Measurements from ENCODE around the gene CLPTM1. TPM values are rescaled to one million over a fixed set of nuclear protein-coding genes. Genes with fewer than 3 reads are reported as not detected.

CLPTM1 gene
- total RNA-seq, 6 donors from 2014 or later, result 53.4 to 139 (median 99.6) TPM

GRCh38 chr19:44988273-44988672 is 33.1 kb downstream of the CLPTM1 start:
- H3K9me3 ChIP-seq, result no peaks in the 10 kb centered on the region
- TF ChIP-seq POLR2AphosphoS5 (IDR thresholded peaks at IDR 0.05) (no peak), CTCF (IDR thresholded peaks at IDR 0.05) (no peak), EP300 (IDR thresholded peaks at IDR 0.05) (no peak), POLR2A (IDR thresholded peaks at IDR 0.05) (no peak)
- H3K27ac ChIP-seq, result no peak overlapping the region
- no peak for DNase-seq
- no peak overlapping the region for H3K4me3 ChIP-seq
- H3K27me3 ChIP-seq, result no peaks in the 10 kb centered on the region
- peaks cover 11 to 91% (median 75%) of the 10 kb centered on the region in 4 donors for H3K36me3 ChIP-seq
- ATAC-seq (ENCODE audit: low FRiP score in 2 of 2), result no peak
- no peaks in the 10 kb centered on the region for H3K4me1 ChIP-seq
- 91% methylated on average over 9 of the region's 9 CpGs; no CpG with 5 or more reads in 1 of the 2 donors for WGBS, 2 donors

GRCh38 chr19:44988896-44989556 is 33.8 kb downstream of the CLPTM1 start:
- H3K4me3 ChIP-seq, result no peak overlapping the region
- no peaks in the 10 kb centered on the region for H3K9me3 ChIP-seq
- H3K4me1 ChIP-seq, result no peaks in the 10 kb centered on the region
- no peak for TF ChIP-seq POLR2A (IDR thresholded peaks at IDR 0.05)
- TF ChIP-seq CTCF (IDR thresholded peaks at IDR 0.05), result peak; percentile 16 to 64 (median 48)
- no peak overlapping the region for H3K27ac ChIP-seq
- ATAC-seq (ENCODE audit: low FRiP score in 2 of 2) (peak in 1 of 2 donors; percentile 59), DNase-seq (peak in 1 of 2 donors; percentile 54)
- peaks cover 11 to 93% (median 73%) of the 10 kb centered on the region in 4 donors for H3K36me3 ChIP-seq
- 82 to 89% methylated on average over 13 to 14 of the region's 15 CpGs for WGBS, 2 donors
- H3K27me3 ChIP-seq, result no peaks in the 10 kb centered on the region

GRCh38 chr19:44990459-44990858 is 35.3 kb downstream of the CLPTM1 start:
- TF ChIP-seq EP300 (IDR thresholded peaks at IDR 0.05), result no peak
- H3K4me3 ChIP-seq, result no peak overlapping the region
- no peaks in the 10 kb centered on the region for H3K27me3 ChIP-seq
- no peaks in the 10 kb centered on the region for H3K9me3 ChIP-seq
- H3K27ac ChIP-seq, result no peak overlapping the region
- 84 to 93% methylated on average over 10 to 14 of the region's 14 CpGs for WGBS, 2 donors
- no peak for DNase-seq
- no peak for ATAC-seq (ENCODE audit: low FRiP score in 2 of 2)
- H3K4me1 ChIP-seq, result no peaks in the 10 kb centered on the region
- peaks cover 11 to 78% (median 65%) of the 10 kb centered on the region in 4 donors for H3K36me3 ChIP-seq

- no peak overlapping the region for H3K27ac ChIP-seq
- 95 to 96% methylated on average over 7 to 10 of the region's 12 CpGs for WGBS, 2 donors
- H3K4me3 ChIP-seq, result no peak overlapping the region
- DNase-seq (no peak), ATAC-seq (ENCODE audit: low FRiP score in 2 of 2) (no peak)
- H3K9me3 ChIP-seq, result no peaks in the 10 kb centered on the region
- H3K36me3 ChIP-seq, result peaks cover 11 to 73% (median 60%) of the 10 kb centered on the region in 4 donors
- TF ChIP-seq POLR2AphosphoS5 (IDR thresholded peaks at IDR 0.05) (no peak), CTCF (IDR thresholded peaks at IDR 0.05) (no peak), POLR2A (IDR thresholded peaks at IDR 0.05) (no peak), EP300 (IDR thresholded peaks at IDR 0.05) (no peak)
- no peaks in the 10 kb centered on the region for H3K4me1 ChIP-seq
- no peaks in the 10 kb centered on the region for H3K27me3 ChIP-seq
Observed at GRCh38 chr19:44990966-44991365, 35.8 kb downstream of the CLPTM1 start.

- no peaks in the 10 kb centered on the region for H3K27me3 ChIP-seq
- TF ChIP-seq EP300 (IDR thresholded peaks at IDR 0.05) (no peak), POLR2AphosphoS5 (IDR thresholded peaks at IDR 0.05) (no peak), CTCF (IDR thresholded peaks at IDR 0.05) (no peak), POLR2A (IDR thresholded peaks at IDR 0.05) (no peak)
- DNase-seq, result peak in 1 of 2 donors; percentile 75
- H3K36me3 ChIP-seq, result peaks cover 7 to 57% (median 45%) of the 10 kb centered on the region in 4 donors
- no peak for ATAC-seq (ENCODE audit: low FRiP score in 2 of 2)
- 95 to 96% methylated on average over 32 to 39 of the region's 44 CpGs for WGBS, 2 donors
- H3K9me3 ChIP-seq, result no peaks in the 10 kb centered on the region
- H3K4me1 ChIP-seq, result no peaks in the 10 kb centered on the region
- no peak overlapping the region for H3K4me3 ChIP-seq
- H3K27ac ChIP-seq, result no peak overlapping the region
Observed at GRCh38 chr19:44992336-44993163, 37.4 kb downstream of the CLPTM1 start.
